Measurements from ENCODE around the gene SLC2A5.

The SLC2A5 gene

DNA sequence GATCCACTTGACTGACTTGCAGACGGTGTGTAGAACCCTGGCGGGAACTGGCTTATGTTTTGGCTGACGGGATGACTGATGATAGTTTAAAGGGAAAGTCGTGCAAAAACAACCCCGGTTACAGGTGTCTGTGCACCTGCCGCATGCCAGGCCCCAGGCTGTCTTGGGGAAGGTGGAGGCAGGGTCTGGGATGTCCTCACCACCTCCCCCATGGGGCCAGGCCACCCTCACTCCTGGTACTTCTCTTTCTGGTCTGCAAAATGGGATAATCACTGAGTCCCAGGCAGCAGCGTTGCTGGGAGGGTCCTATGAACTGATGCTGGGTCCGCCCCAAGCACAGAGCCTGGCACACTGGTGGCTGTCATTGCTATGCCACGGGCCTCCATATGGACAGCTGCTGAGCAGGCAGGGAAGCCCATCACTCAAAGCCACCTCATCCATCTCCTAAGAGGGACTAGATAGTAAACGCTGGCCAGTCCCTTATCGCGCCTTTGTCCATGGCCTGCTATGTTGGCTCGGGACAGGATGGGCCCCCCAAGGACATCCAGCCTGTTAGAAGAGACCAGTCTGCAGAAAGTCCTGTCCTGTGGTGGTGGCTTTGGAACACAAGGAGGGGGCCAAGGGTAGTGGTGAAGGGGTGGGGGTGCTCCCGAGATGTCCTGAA, 28.2 kb downstream of the SLC2A5 start:
- Histone ChIP-seq H3K27ac (no peak overlapping the region), H3K27me3 (ENCODE audit: insufficient read depth, low read depth, severe bottlenecking) (no peaks in the 10 kb centered on the region), H3K4me3 (ENCODE audit: low read depth, low read length) (no peak overlapping the region), H3K36me3 (no peaks in the 10 kb centered on the region), H3K9me3 (ENCODE audit: severe bottlenecking) (no peaks in the 10 kb centered on the region)
- TF ChIP-seq, protein P1, sequence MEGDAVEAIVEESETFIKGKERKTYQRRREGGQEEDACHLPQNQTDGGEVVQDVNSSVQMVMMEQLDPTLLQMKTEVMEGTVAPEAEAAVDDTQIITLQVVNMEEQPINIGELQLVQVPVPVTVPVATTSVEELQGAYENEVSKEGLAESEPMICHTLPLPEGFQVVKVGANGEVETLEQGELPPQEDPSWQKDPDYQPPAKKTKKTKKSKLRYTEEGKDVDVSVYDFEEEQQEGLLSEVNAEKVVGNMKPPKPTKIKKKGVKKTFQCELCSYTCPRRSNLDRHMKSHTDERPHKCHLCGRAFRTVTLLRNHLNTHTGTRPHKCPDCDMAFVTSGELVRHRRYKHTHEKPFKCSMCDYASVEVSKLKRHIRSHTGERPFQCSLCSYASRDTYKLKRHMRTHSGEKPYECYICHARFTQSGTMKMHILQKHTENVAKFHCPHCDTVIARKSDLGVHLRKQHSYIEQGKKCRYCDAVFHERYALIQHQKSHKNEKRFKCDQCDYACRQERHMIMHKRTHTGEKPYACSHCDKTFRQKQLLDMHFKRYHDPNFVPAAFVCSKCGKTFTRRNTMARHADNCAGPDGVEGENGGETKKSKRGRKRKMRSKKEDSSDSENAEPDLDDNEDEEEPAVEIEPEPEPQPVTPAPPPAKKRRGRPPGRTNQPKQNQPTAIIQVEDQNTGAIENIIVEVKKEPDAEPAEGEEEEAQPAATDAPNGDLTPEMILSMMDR (IDR thresholded peaks at IDR 0.05; ENCODE audit: low read depth, low read length), result no peak
- DNase-seq, result no peak

DNA sequence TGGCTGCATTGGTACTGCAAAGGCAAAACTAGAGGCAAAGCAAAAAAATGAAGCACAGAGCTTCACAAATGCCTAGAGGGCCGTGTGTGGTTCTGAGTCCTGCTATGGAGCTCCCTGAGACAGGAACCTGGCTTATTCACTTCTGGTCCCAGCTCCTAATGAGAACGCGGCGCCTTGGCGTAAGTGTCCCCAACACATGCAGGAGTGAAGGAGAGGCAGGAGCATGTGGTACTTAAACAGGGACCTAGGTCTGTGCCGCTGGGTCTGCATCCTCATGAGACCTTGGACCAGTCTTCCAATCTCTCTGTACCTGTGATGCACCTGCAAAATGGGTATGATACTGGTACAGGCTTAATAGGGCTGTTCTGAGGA, 28.8 kb downstream of the SLC2A5 start:
- TF ChIP-seq, protein P1 (IDR thresholded peaks at IDR 0.05; ENCODE audit: low read depth, low read length), result no peak
- H3K4me3 ChIP-seq (ENCODE audit: low read depth, low read length), result no peak overlapping the region
- H3K36me3 ChIP-seq, result no peaks in the 10 kb centered on the region
- H3K27ac ChIP-seq, result no peak overlapping the region
- no peaks in the 10 kb centered on the region for H3K27me3 ChIP-seq (ENCODE audit: insufficient read depth, low read depth, severe bottlenecking)
- DNase-seq, result no peak
- H3K9me3 ChIP-seq (ENCODE audit: severe bottlenecking), result peaks cover under 1% of the 10 kb centered on the region

DNA sequence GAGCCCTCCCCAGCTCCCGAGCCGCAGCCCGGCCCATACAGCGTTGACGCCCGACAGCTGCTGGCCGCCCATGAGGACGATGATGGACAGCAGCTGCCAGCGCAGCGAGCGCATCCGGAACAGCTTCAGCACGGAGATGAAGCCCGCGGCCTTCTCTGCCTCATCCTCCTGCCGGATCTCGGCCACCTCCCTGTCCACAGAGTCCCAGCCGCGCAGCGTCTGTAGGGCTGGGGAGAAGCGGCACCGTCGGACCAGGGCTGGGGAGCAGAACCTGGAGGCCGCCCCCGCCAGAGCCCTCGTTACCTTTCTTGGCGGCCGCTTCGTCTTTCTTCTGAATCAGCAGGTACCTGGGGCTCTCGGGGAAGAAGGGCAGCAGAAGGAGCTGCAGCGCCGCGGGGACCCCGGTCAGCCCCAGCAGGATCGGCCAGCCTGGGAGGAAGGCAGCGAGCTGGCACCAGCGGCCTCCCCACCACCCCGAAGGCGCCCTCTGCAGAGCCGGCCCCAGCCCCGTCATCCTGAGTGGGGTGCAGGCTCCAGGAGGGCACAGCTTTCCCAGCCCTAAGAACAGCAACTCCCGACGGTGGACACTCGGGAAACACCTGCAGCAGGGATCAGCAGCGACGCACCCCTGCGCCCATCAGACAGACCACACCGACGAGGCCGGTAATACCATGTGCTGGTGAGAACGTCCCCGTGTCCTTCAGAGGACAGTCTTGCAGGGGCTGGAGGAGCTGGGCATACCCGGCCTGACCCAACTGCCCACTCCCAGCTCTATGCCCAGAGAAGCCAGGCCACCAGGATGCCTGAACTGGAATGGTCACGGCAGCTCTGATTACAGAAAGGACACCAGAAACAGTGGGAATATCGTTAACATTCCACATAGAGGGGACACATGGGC, 29.4 kb downstream of the SLC2A5 start:
- no peak overlapping the region for H3K4me3 ChIP-seq (ENCODE audit: low read depth, low read length)
- H3K36me3 ChIP-seq, result no peaks in the 10 kb centered on the region
- H3K27me3 ChIP-seq (ENCODE audit: insufficient read depth, low read depth, severe bottlenecking), result no peaks in the 10 kb centered on the region
- H3K9me3 ChIP-seq (ENCODE audit: severe bottlenecking), result peaks cover 6% of the 10 kb centered on the region
- no peak for DNase-seq
- TF ChIP-seq, protein P1 (IDR thresholded peaks at IDR 0.05; ENCODE audit: low read depth, low read length), result no peak
- no peak overlapping the region for H3K27ac ChIP-seq

DNA sequence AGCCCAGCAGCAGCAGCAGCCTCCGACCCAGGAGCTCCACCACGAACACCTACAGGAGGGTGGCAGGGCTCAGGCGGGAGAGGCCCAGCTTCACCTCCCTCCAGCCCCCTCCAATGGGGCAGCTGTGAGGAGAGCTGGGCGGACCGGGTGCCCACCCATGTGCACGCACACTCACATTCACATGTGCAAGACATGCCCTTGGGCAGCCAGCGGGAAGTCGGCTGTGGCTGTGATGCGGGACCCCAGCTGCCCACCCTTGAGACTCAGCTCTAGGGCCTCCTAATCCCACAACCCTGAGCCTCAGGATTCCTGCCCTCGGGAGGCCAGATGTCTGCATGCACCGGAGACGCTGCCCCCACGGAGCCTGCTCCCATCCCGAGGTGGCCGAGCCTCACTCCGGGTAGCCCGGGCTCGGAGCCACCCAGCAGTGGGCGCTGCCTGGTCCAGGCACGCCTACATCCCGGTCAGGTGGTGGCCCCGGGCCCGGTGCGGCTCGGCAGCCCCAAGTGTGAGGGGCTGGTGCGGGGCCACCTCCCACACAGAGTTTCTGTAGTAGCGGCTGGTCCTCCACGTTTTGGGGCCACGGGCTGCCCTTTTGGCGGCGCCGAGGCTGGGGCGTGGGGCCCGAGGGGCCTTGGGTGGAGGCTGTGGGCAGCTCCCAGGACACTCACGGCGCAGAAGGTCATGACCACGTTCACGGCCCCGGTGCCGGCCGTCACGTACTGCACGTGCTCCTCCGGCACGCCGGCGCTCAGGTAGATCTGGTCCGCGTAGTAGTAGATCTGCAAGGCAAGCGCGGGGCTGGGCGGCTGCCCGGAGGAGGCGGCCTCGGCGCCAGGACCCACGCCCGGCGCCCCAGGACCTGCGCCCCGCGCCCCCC, 30.3 kb downstream of the SLC2A5 start:
- TF ChIP-seq, protein P1 (IDR thresholded peaks at IDR 0.05; ENCODE audit: low read depth, low read length), result no peak

DNA sequence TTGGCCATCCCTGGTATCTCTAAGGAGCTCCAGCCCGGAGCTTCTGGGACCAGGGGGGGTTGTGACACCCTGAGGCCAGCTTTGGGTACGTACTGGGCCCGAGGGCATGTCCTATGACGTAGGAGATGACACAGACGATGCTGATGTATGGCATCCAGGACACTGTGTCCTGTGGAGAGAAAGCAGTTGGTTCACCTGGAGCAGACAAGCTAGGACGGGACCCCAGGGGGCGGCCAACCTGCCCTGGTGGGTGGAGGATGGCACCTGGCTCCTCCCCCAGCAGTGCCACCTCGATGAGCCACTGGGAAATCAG, 31.1 kb downstream of the SLC2A5 start:
- Histone ChIP-seq H3K9me3 (ENCODE audit: severe bottlenecking) (peaks cover 9% of the 10 kb centered on the region), H3K4me3 (ENCODE audit: low read depth, low read length) (no peak overlapping the region), H3K36me3 (no peaks in the 10 kb centered on the region), H3K27ac (no peak overlapping the region), H3K27me3 (ENCODE audit: insufficient read depth, low read depth, severe bottlenecking) (no peaks in the 10 kb centered on the region)
- no peak for DNase-seq
- TF ChIP-seq, protein P1 (IDR thresholded peaks at IDR 0.05; ENCODE audit: low read depth, low read length), result no peak

More for the DNA sequence above, 30.3 kb downstream of the SLC2A5 start:
- no peak overlapping the region for H3K27ac ChIP-seq
- no peaks in the 10 kb centered on the region for H3K36me3 ChIP-seq
- H3K4me3 ChIP-seq (ENCODE audit: low read depth, low read length), result no peak overlapping the region
- H3K27me3 ChIP-seq (ENCODE audit: insufficient read depth, low read depth, severe bottlenecking), result no peaks in the 10 kb centered on the region
- DNase-seq, result peak; percentile 24
- H3K9me3 ChIP-seq (ENCODE audit: severe bottlenecking), result peaks cover 9% of the 10 kb centered on the region
